ACHN (cell line): ENCODE data around the gene ABR.

Source experiments
- DNase-seq: peaks from one replicate; pipeline ENCODE4 v3.0.0-alpha.2; 2015
- in situ Hi-C: cut with HindIII; loops from 2 replicates; pipeline ENCODE4 v1.10.0; 2017; ENCODE audit warnings: low sequenced_read_pairs, low pct_ligation_motif_present, low pct_unique_long_range_greater_than_20kb

Gene ABR

GRCh38 chr17:1179818-1180742, at the start of gene ABR:
Gene ABR (minus strand): TSS chr17:1179981. CDS start chr17:1179727, 254 bp downstream.
- in situ Hi-C loops, result no loop called here
- peak; percentile 23 for DNase-seq

GRCh38 chr17:1229349-1229899, 49.6 kb upstream of the ABR start:
- in situ Hi-C loops, result no loop called here
- peak; percentile 58 for DNase-seq

DNA sequence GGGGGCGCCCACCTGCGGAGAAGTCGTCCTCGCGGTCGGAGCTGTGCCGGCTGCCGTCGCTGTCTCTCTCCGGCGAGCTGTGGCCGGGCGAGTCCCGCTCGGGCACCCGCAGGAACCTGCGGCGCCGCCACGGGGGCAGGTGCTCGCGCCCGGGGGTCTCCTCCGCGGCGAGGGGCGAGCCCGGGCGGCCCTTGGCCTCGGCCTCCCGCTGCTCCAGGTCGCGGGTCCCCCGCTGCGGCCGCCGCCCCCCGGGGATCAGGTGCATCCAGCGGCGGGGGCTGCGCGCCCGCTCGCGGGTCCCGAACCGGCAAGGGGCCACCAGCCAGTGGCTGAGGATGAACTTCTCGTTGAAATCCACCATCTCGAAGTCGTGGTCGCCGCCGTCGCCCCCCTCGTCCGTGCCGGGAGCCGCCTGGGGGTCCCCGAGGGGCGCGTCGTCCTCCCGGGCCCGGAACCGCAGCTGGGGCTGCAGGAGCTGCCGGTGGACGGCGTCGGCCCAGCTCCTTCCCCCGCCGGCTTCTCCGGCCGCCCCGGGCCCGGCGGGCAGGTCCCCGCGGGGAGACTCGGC, 49.1 kb upstream of the ABR start:
- no peak for DNase-seq
- in situ Hi-C loops, result no loop called here

GRCh38 chr17:1227917-1228780, 48.4 kb upstream of the ABR start:
- no peak for DNase-seq
- in situ Hi-C loops, result no loop called here

- DNase-seq, result no peak
- in situ Hi-C loops, result no loop called here
Measured at GRCh38 chr17:1227365-1227764, 47.6 kb upstream of the ABR start.

GRCh38 chr17:1226308-1226707, 46.5 kb upstream of the ABR start:
- DNase-seq, result no peak
- in situ Hi-C loops, result no loop called here

- no peak for DNase-seq
- in situ Hi-C loops, result no loop called here
Measured at GRCh38 chr17:1224330-1224729, 44.5 kb upstream of the ABR start.

DNA sequence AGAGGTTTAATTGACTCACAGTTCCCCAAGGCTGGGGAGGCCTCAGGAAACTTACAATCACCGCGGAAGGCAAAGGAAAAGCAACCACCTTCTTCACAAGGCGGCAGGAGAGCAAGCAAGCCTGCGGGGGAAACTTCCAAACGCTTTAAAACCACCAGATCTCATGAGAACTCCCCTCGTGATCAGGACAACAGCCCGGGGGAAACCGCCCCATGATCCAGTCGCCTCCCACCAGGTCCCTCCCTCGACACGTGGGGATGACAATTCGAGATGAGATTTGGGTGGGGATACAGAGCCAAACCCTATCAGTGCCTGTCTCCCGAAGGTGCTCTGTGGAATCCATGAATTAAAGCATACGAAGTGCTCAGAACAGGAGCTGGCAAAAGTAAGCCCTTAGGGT, 43.9 kb upstream of the ABR start:
- no peak for DNase-seq
- in situ Hi-C loops, result no loop called here

DNA sequence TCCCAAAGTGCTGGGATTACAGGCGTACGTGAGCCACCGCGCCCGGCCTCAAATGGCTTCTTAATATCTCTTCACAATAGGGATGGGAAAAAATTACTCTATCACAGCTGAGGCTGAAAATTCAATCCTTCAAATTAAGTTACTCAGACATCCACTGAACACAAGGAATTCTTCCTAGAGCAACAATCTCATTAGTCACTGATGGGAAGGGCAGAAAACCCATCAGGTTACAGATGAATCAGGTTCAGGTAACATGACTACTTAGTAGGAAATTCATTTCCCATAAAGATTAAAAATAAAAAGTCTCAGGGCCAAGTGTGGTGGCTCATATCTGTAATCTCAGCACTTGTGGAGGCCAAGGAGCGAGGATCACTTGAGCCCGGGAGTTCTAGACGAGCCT, 42.5 kb upstream of the ABR start:
- peak; percentile 22 for DNase-seq
- in situ Hi-C loops, result no loop called here

- in situ Hi-C loops, result no loop called here
- no peak for DNase-seq
Measured at GRCh38 chr17:1221209-1221608, 41.4 kb upstream of the ABR start.

DNA sequence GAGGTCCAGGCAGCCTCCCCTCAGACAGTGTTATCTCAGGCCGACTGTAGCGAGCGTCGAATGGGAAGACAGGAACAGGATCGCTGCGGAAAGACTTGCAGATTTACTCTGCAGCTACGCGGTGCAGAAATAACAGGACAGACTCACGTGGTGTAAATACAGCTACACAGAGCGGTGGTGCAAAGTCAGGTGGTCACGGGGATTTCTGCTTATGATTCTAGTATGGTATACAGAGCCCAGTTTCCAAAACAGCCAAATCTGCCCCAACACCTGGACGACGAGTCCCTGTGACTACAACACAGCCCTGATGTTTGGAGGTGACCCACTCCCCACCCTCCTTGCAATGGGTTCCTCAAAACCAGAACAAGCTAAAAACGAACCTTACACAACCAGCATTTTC, 40.6 kb upstream of the ABR start:
- DNase-seq, result no peak
- in situ Hi-C loops, result no loop called here

DNA sequence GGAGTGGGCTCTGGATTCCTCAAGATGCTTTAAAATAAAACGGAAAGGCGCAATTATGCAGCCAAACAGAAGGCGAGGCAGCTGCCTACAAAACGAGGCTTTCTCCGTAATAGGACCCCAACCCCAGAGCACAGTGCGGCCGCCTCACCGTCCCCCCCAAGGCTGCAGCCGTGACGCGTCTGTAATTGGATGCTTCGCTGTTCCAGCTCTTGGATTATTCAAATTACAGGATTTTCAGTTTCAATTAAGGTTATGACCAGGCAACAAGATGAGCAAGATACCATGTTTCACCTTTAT, 37.3 kb upstream of the ABR start:
- in situ Hi-C loops, result no loop called here
- DNase-seq, result no peak

DNA sequence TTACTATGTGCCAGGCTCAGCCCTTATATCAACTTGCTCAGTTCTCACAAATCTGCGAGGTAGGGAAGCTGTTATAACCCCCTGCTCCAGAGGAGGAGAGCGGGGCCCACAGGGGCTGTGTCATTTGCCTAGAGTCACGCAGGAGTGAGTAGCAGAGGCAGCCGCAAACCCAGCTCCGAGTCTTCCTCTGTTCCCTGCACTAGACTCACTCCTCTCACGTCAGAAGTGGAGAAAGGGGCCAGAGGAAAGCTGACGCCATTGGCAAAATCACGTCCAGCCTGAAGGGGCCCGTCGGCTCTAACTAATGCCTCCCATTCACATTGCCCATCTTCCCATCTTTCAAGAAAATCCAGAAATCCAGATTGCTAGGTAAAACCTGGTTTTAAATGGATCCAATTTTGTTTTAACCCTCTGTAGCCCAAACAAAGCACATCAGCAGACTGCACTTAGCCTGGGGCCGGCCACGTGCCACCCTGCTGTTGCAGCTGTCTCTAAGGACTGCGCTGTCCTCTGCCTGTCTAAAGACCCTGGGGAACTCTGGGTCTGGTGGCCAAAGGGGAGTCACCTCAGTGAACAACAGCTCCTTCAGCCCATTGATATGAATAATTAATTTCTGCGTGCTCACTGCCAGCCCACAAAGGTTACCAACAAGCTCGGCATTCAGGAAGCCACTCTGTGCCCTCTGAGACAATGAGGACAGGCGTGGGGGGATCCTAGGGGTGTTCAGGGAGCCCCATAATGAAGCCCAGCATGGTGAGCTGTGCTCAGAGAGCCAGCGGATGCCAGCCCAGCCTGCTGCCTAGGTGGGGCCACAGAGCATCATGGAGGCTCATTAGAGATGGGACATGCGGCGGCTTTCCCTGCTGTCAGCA, 36.7 kb upstream of the ABR start:
- in situ Hi-C loops, result no loop called here

GRCh38 chr17:1212946-1213345, 33.2 kb upstream of the ABR start:
- no peak for DNase-seq
- in situ Hi-C loops, result no loop called here

More for the DNA sequence above, 36.7 kb upstream of the ABR start:
- DNase-seq, result no peak

DNA sequence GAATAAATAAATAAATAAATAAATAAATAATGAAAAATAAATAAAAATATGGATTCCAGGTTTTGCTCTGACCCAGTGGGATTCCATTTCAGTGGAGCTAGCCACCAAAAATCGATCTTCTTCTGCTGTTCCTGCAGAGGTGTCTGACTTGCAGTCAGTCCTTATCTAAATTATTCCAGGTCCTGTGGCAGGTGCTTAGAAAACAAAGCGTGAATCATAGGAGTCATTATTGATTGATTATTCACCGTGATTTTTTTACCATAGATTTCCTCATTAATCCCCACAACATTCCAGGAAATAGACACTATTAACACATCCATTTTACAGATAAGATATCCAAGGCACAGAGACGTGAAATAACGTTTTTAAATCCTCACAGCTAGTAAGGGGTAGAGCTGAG, 31.5 kb upstream of the ABR start:
- DNase-seq, result no peak
- in situ Hi-C loops, result no loop called here

DNA sequence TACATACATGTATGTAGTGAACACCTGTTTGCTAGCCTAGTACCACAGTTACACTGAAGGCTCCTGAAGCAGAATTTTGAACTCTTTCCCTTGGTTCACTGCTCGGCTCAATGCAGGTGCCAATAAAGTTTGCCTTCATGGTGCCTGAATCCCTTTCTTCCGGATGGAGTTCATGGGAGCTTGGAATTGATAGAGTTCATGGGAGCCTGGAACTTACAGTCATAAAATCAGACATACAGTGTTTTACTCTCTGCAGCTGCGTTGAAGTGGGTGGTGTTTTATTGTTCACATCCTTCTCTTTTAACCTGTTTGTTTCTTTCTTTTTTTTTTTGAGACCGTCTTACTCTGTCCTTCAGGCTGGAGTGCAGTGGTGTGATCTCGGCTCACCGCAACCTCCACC, 29.2 kb upstream of the ABR start:
- in situ Hi-C loops, result no loop called here
- DNase-seq, result no peak

- in situ Hi-C loops, result no loop called here
- no peak for DNase-seq
Measured at GRCh38 chr17:1206026-1206777, 26.4 kb upstream of the ABR start.

- in situ Hi-C loops, result no loop called here
- DNase-seq, result no peak
Measured at GRCh38 chr17:1203967-1204291, 24.1 kb upstream of the ABR start.
